Stomach (tissue), 9 donors: ENCODE data around the gene SLC30A10. TPM values are rescaled to one million over a fixed set of nuclear protein-coding genes. Genes with fewer than 3 reads are reported as not detected.
A peak's percentile ranks its signal among the peaks of the same experiment; 100 is the strongest.

Experiments used
- DNase-seq, 2 donors: peaks; one replicate each; pipeline versions ENCODE4 v3.0.0 to v3.0.0-alpha.2; 2013 to 2019
- H3K27ac ChIP-seq, 5 donors: fragments of 200-600 bp in 4 of 5; sonication (generic) in 4 of 5; one replicate each; pipeline ENCODE4 v1.5.1; 2013 to 2019; ENCODE audit warnings: mild to moderate bottlenecking in 1 of 5, moderate library complexity in 1 of 5
- H3K27me3 ChIP-seq, 3 donors: fragments of 200-600 bp; sonication (generic); one replicate each; pipeline ENCODE4 v1.5.1; 2017 to 2019; ENCODE audit warnings: mixed run types in 1 of 3
- H3K36me3 ChIP-seq, 4 donors: fragments of 200-600 bp; sonication (generic); 1 replicate in 3 of 4; 2 replicates in 1 of 4; pipeline ENCODE4 v1.5.1; 2016 to 2019
- H3K4me1 ChIP-seq, 4 donors: fragments of 200-600 bp; sonication (generic); one replicate each; pipeline ENCODE4 v1.5.1; 2016 to 2019
- H3K4me3 ChIP-seq, 4 donors: fragments of 200-600 bp; sonication (generic) in 3 of 4; one replicate each; pipeline ENCODE4 v1.5.1; 2016 to 2019; ENCODE audit warnings: mild to moderate bottlenecking in 1 of 4
- H3K9me3 ChIP-seq, 4 donors: fragments of 200-600 bp; sonication (generic); one replicate each; pipeline ENCODE4 v1.5.1; 2016 to 2019
- CTCF ChIP-seq, 7 experiments: fragments of 450-650 bp in 4 of 7; fragments of 200-600 bp in 3 of 7; sonication (generic) in 3 of 7; IDR thresholded peaks; one replicate each; pipeline ENCODE4 v1.5.1; 2016 to 2019; ENCODE audit warnings: antibody characterized with exemption in 7 of 7, control low read depth in 2 of 7, mild to moderate bottlenecking in 1 of 7
- EP300 ChIP-seq: sonication (generic); formaldehyde crosslinking; IDR thresholded peaks from one replicate; pipeline ENCODE4 v1.6.1; 2017; ENCODE audit warnings: antibody characterized with exemption
- POLR2A ChIP-seq, 4 donors: fragments of 450-650 bp; IDR thresholded peaks; one replicate each; pipeline ENCODE4 v1.6.1; 2016; ENCODE audit warnings: antibody characterized with exemption in 4 of 4, control low read depth in 2 of 4, mild to moderate bottlenecking in 1 of 4, moderate library complexity in 1 of 4
- POLR2AphosphoS5 ChIP-seq, 3 donors: sonication (generic); formaldehyde crosslinking; IDR thresholded peaks; one replicate each; pipeline ENCODE4 v1.6.1; 2016; ENCODE audit warnings: antibody characterized with exemption in 3 of 3
- WGBS, 5 donors: extraction: QIAGEN DNeasy Blood & Tissue Kit in 3 of 5; methylation state at CpG; one replicate each; pipeline versions ENCODE4 v1.1.5 to v1.1.7; 2013 to 2018; 5-methylcytosine and 5-hydroxymethylcytosine counted together
- intact Hi-C: fragments of 100-400 bp; cut with DNase I; formaldehyde crosslinking; loops from one replicate; pipeline ENCODE4 v1.15.1; 2023; ENCODE audit warnings: low total_unique reads
- polyA plus RNA-seq, 3 donors: library from polyadenylated mRNA; stranded (reverse); fragments of 200-250 nt; gene quantifications; one replicate each; pipeline ENCODE4 v1.2.3, GENCODE V29; 2013
- total RNA-seq, 5 donors: library from RNA; depleted of rRNA; stranded (reverse); fragments of >200 nt; gene quantifications; one replicate each; pipeline versions ENCODE4 v1.1.0 to v1.2.3, GENCODE V29; 2014 to 2016
- donor health status: healthy with polysubstance abuse.
- donor health status: Bipolar disorder and iron deficiency.
- donor health status: healthy.

SLC30A10 gene
- total and polyA plus RNA-seq, 8 donors, result 0.92 TPM; not detected in 7

GRCh38 chr1:219931033-219931432, 2.7 kb upstream of the SLC30A10 start:
- H3K36me3 ChIP-seq, result no peaks in the 10 kb centered on the region
- H3K27me3 ChIP-seq, result peaks cover 0 to 45% (median 22%) of the 10 kb centered on the region in 3 donors
- H3K27ac ChIP-seq, result no peak overlapping the region
- intact Hi-C loops, result no loop called here
- no peak for TF ChIP-seq POLR2AphosphoS5 (IDR thresholded peaks at IDR 0.05)
- no peak for TF ChIP-seq POLR2A (IDR thresholded peaks at IDR 0.05)
- no peak for TF ChIP-seq EP300
- no peak for TF ChIP-seq CTCF (IDR thresholded peaks at IDR 0.05)
- no peak overlapping the region for H3K4me3 ChIP-seq
- DNase-seq, result no peak
- H3K4me1 ChIP-seq, result peaks cover 11 to 13% (median 12%) of the 10 kb centered on the region in 4 donors
- H3K9me3 ChIP-seq, result no peaks in the 10 kb centered on the region

- peaks cover 11 to 13% (median 12%) of the 10 kb centered on the region in 4 donors for H3K4me1 ChIP-seq
- no peaks in the 10 kb centered on the region for H3K9me3 ChIP-seq
- H3K36me3 ChIP-seq, result no peaks in the 10 kb centered on the region
- DNase-seq, result no peak
- H3K27me3 ChIP-seq, result peaks cover 0 to 64% (median 22%) of the 10 kb centered on the region in 3 donors
- peak overlapping the region; percentile 38 to 54 (median 44) for H3K4me3 ChIP-seq
- no peak overlapping the region for H3K27ac ChIP-seq
- 33 to 55% (median 39%) methylated on average over 7 to 13 of the region's 13 CpGs for WGBS, 5 donors
- no peak for TF ChIP-seq CTCF (IDR thresholded peaks at IDR 0.05)
- intact Hi-C loops, result no loop called here
Measured at GRCh38 chr1:219928791-219929118, 398 bp upstream of the SLC30A10 start.

- 13 to 33% (median 17%) methylated on average over 19 to 31 of the region's 31 CpGs for WGBS, 5 donors
- no peak for TF ChIP-seq CTCF (IDR thresholded peaks at IDR 0.05)
- TF ChIP-seq EP300, result no peak
- TF ChIP-seq POLR2A (IDR thresholded peaks at IDR 0.05), result no peak
- no peak for TF ChIP-seq POLR2AphosphoS5 (IDR thresholded peaks at IDR 0.05)
- peaks cover 0 to 64% (median 22%) of the 10 kb centered on the region in 3 donors for H3K27me3 ChIP-seq
- H3K27ac ChIP-seq, result no peak overlapping the region
- H3K9me3 ChIP-seq, result no peaks in the 10 kb centered on the region
- intact Hi-C loops, result no loop called here
- no peaks in the 10 kb centered on the region for H3K36me3 ChIP-seq
- no peak for DNase-seq
- H3K4me3 ChIP-seq, result peak overlapping the region; percentile 38 to 54 (median 44)
- H3K4me1 ChIP-seq, result peaks cover 11 to 13% (median 12%) of the 10 kb centered on the region in 4 donors
Measured at GRCh38 chr1:219927298-219927955, 930 bp downstream of the SLC30A10 start.

- H3K27me3 ChIP-seq, result peaks cover 0 to 64% (median 22%) of the 10 kb centered on the region in 3 donors
- WGBS, 5 donors, result 86 to 92% (median 88%) methylated on average over 6 of the region's 6 CpGs
- intact Hi-C loops, result no loop called here
- DNase-seq, result peak in 1 of 2 donors; percentile 25
- H3K27ac ChIP-seq, result no peak overlapping the region
- H3K9me3 ChIP-seq, result no peaks in the 10 kb centered on the region
- H3K4me1 ChIP-seq, result peaks cover 11 to 13% (median 12%) of the 10 kb centered on the region in 4 donors
- no peak overlapping the region for H3K4me3 ChIP-seq
- H3K36me3 ChIP-seq, result no peaks in the 10 kb centered on the region
- no peak for TF ChIP-seq POLR2AphosphoS5 (IDR thresholded peaks at IDR 0.05)
- TF ChIP-seq CTCF (IDR thresholded peaks at IDR 0.05), result no peak
- no peak for TF ChIP-seq POLR2A (IDR thresholded peaks at IDR 0.05)
- TF ChIP-seq EP300, result no peak
Measured at GRCh38 chr1:219926363-219926998, 1.9 kb downstream of the SLC30A10 start.
